ENCODE data around the gene FILIP1. TPM values are rescaled to one million over a fixed set of nuclear protein-coding genes. Genes with fewer than 3 reads are reported as not detected.
"Not testable (repeated sequence)": the region's sequence is repeated elsewhere in the genome, so short reads cannot be mapped to it uniquely, and the experiment has no call there.

The FILIP1 gene
- total and polyA plus RNA-seq, 8 donors = 14.4 to 45.2 (median 32.5) TPM

GRCh38 chr6:75418233-75418632, 75.4 kb downstream of the FILIP1 start:
- H3K36me3 ChIP-seq = no peaks in the 10 kb centered on the region
- H3K4me1 ChIP-seq = peaks cover 0 to 3% of the 10 kb centered on the region in 2 donors
- no peaks in the 10 kb centered on the region for H3K9me3 ChIP-seq
- TF ChIP-seq CTCF (IDR thresholded peaks at IDR 0.05) = no peak
- H3K4me3 ChIP-seq = no peak overlapping the region
- H3K27ac ChIP-seq = peak overlapping the region in 1 of 2 donors; percentile 43
- DNase-seq (no peak), ATAC-seq (peak; percentile 89)
- no peaks in the 10 kb centered on the region for H3K27me3 ChIP-seq
- intact Hi-C loops (cut with DNase I) = no loop called here

- DNase-seq = no peak
- intact Hi-C loops (cut with DNase I) = no loop called here
- no peak overlapping the region for H3K27ac ChIP-seq
- H3K4me3 ChIP-seq = no peak overlapping the region
- no peaks in the 10 kb centered on the region for H3K9me3 ChIP-seq
- H3K4me1 ChIP-seq = peaks cover 0 to 3% of the 10 kb centered on the region in 2 donors
- no peaks in the 10 kb centered on the region for H3K27me3 ChIP-seq
- no peak for TF ChIP-seq CTCF (IDR thresholded peaks at IDR 0.05)
- no peak for ATAC-seq
- no peaks in the 10 kb centered on the region for H3K36me3 ChIP-seq
Measured at GRCh38 chr6:75416443-75416842, 77.2 kb downstream of the FILIP1 start.

GRCh38 chr6:75415804-75416203, 77.8 kb downstream of the FILIP1 start:
- ATAC-seq = no peak
- no peak for DNase-seq
- intact Hi-C loops (cut with DNase I) = no loop called here
- Histone ChIP-seq H3K9me3 (no peaks in the 10 kb centered on the region), H3K4me3 (no peak overlapping the region), H3K27ac (no peak overlapping the region), H3K4me1 (peaks cover 0 to 3% of the 10 kb centered on the region in 2 donors), H3K27me3 (no peaks in the 10 kb centered on the region), H3K36me3 (no peaks in the 10 kb centered on the region)
- TF ChIP-seq CTCF (IDR thresholded peaks at IDR 0.05) = no peak

- H3K9me3 ChIP-seq = no peaks in the 10 kb centered on the region
- ATAC-seq (no peak), DNase-seq (no peak)
- TF ChIP-seq CTCF (IDR thresholded peaks at IDR 0.05) = no peak
- no peaks in the 10 kb centered on the region for H3K27me3 ChIP-seq
- no peak overlapping the region for H3K27ac ChIP-seq
- intact Hi-C loops (cut with DNase I) = no loop called here
- no peaks in the 10 kb centered on the region for H3K36me3 ChIP-seq
- no peak overlapping the region for H3K4me3 ChIP-seq
- H3K4me1 ChIP-seq = peaks cover 0 to 3% of the 10 kb centered on the region in 2 donors
Measured at GRCh38 chr6:75414445-75415021, 79.1 kb downstream of the FILIP1 start.

- no peak for TF ChIP-seq CTCF (IDR thresholded peaks at IDR 0.05)
- Histone ChIP-seq H3K4me1 (peaks cover 0 to 3% of the 10 kb centered on the region in 2 donors), H3K27me3 (no peaks in the 10 kb centered on the region), H3K9me3 (no peaks in the 10 kb centered on the region), H3K4me3 (no peak overlapping the region), H3K27ac (no peak overlapping the region), H3K36me3 (no peaks in the 10 kb centered on the region)
- no peak for DNase-seq
- intact Hi-C loops (cut with DNase I) = no loop called here
- peak; percentile 60 for ATAC-seq
Measured at GRCh38 chr6:75412969-75413662, 80.5 kb downstream of the FILIP1 start.

GRCh38 chr6:75410564-75410963, 83.0 kb downstream of the FILIP1 start:
- H3K4me3 ChIP-seq; ATAC-seq; intact Hi-C loops (cut with DNase I); H3K9me3 ChIP-seq; H3K4me1 ChIP-seq; H3K36me3 ChIP-seq; H3K27me3 ChIP-seq; DNase-seq; H3K27ac ChIP-seq: not testable (repeated sequence)

Measured in left lung (tissue), 10 donors.